GM12892 (cell line): ENCODE data around the gene LMO3.

Source experiments
- POLR2A ChIP-seq: IDR thresholded peaks from 2 replicates; pipeline ENCODE4 v1.6.1; 2011; ENCODE audit warnings: low read depth, low read length, control low read depth
- POLR2AphosphoS5 ChIP-seq: IDR thresholded peaks from 2 replicates; pipeline ENCODE4 v1.6.1; 2011; ENCODE audit warnings: low read depth, low read length, control low read depth
- TAF1 ChIP-seq: IDR thresholded peaks from 2 replicates; pipeline ENCODE4 v1.6.1; 2011; ENCODE audit warnings: low read depth, mild to moderate bottlenecking, control low read depth, low read length, borderline replicate concordance

DNA sequence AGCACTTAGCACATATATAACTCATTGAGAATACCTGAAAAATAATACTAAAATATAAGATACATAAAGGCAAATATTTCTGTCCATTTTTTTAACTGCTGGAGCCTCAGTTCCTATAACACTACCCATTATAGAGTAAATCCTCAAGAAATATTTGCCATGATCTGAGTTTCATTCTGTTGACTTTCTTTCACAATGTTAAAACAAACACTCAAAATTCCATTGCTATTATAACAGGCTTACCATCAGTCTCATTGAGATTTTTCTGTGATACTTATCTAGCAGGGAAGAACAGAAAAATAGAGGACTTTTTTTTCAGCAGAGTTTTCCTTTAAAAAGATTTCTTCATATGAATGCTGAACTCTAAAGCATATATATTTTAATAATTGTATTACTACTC, 24.5 kb downstream of the LMO3 start:
- TF ChIP-seq POLR2AphosphoS5 (no peak), TAF1 (no peak), POLR2A (no peak)
